Nucleus accumbens (tissue), 56 donors: Measurements from ENCODE around the gene TAS2R30.

ENCODE experiments used
- DNase-seq, 56 donors: peaks; one replicate each; lab custom pipeline; 2025; lab: John Stamatoyannopoulos, UW

Gene TAS2R30

GRCh38 chr12:11134305-11134704, at the start of gene TAS2R30:
Gene TAS2R30, minus strand, starts transcription at chr12:11134644. Its CDS starts 400 bp downstream, at chr12:11134244.
- DNase-seq: no peak

GRCh38 chr12:11183011-11183410, 48.6 kb upstream of the TAS2R30 start:
- no peak for DNase-seq

- DNase-seq: no peak
Observed at GRCh38 chr12:11182529-11182928, 48.1 kb upstream of the TAS2R30 start.

- no peak for DNase-seq
Observed at GRCh38 chr12:11178250-11178649, 43.8 kb upstream of the TAS2R30 start.

- DNase-seq: no peak
Observed at GRCh38 chr12:11174022-11174421, 39.6 kb upstream of the TAS2R30 start.

- DNase-seq: peak in 1 of 56 donors; percentile 0
Observed at GRCh38 chr12:11171969-11172675, 37.7 kb upstream of the TAS2R30 start.

GRCh38 chr12:11171145-11171968, 36.9 kb upstream of the TAS2R30 start, which contains the start of gene SMIM10L1:
Gene SMIM10L1, plus strand, starts transcription at chr12:11171194. Its CDS starts 163 bp downstream, at chr12:11171357.
- peak; percentile 22 to 91 (median 79) for DNase-seq

- DNase-seq: no peak
Observed at GRCh38 chr12:11170810-11171144, 36.3 kb upstream of the TAS2R30 start.

GRCh38 chr12:11166300-11166699, 31.9 kb upstream of the TAS2R30 start:
- no peak for DNase-seq

GRCh38 chr12:11164384-11164783, 29.9 kb upstream of the TAS2R30 start:
- DNase-seq: no peak

- no peak for DNase-seq
Observed at GRCh38 chr12:11162502-11162901, 28.1 kb upstream of the TAS2R30 start.

GRCh38 chr12:11158885-11159444, 24.5 kb upstream of the TAS2R30 start:
- no peak for DNase-seq

GRCh38 chr12:11154400-11154925, 20.0 kb upstream of the TAS2R30 start:
- no peak for DNase-seq

GRCh38 chr12:11152725-11153124, 18.3 kb upstream of the TAS2R30 start:
- no peak for DNase-seq

- no peak for DNase-seq
Observed at GRCh38 chr12:11150832-11151231, 16.4 kb upstream of the TAS2R30 start.

GRCh38 chr12:11147420-11147819, 13.0 kb upstream of the TAS2R30 start:
- no peak for DNase-seq

GRCh38 chr12:11144297-11144696, 9.9 kb upstream of the TAS2R30 start:
- DNase-seq: no peak

- no peak for DNase-seq
Observed at GRCh38 chr12:11143352-11143751, 8.9 kb upstream of the TAS2R30 start.

- no peak for DNase-seq
Observed at GRCh38 chr12:11136075-11136474, 1.6 kb upstream of the TAS2R30 start.

GRCh38 chr12:11133816-11134215, 628 bp downstream of the TAS2R30 start:
- DNase-seq: no peak

- DNase-seq: no peak
Observed at GRCh38 chr12:11133162-11133561, 1.3 kb downstream of the TAS2R30 start.
